H1 (cell line): ENCODE results near the gene C22orf31. TPM values are rescaled to one million over a fixed set of nuclear protein-coding genes. Genes with fewer than 3 reads are reported as not detected.

Experiments used
- CTCF ChIA-PET: fragments of 300-600 bp; sonication (Branson Sonifier 250); formaldehyde crosslinking; loops from one replicate; lab custom pipeline; 2021; ENCODE audit not compliant: partially characterized antibody; lab: Charles Lee
- POLR2A ChIA-PET: fragments of 300-600 bp; sonication (Branson Sonifier 250); formaldehyde crosslinking; loops from one replicate; lab custom pipeline; 2021; ENCODE audit warnings: inconsistent platforms; ENCODE audit not compliant: partially characterized antibody; lab: Charles Lee
- DNase-seq, 2 experiments: peaks; one replicate each; pipeline versions ENCODE4 v3.0.0 to v3.0.0-alpha.2; 2010 to 2022; ENCODE audit warnings: low spot score in 2 of 2, low read depth in 1 of 2, mixed read lengths in 1 of 2
- FAIRE-seq: peaks from 2 replicates; lab custom pipeline; 2011; peaks lifted over from hg19 to GRCh38; lab: Jason Lieb, UNC
- H2AFZ ChIP-seq: 2 replicates; pipeline ENCODE4 v1.8.1; 2012; ENCODE audit warnings: low read length, inconsistent platforms
- H2AK5ac ChIP-seq: 2 replicates; pipeline ENCODE4 v1.6.1; 2013; ENCODE audit warnings: low read depth, low read length
- H2BK120ac ChIP-seq: replicated peaks from 2 replicates; pipeline ENCODE3; 2013; ENCODE audit warnings: low read depth, low read length, inconsistent platforms
- H2BK12ac ChIP-seq: 2 replicates; pipeline ENCODE4 v1.6.1; 2013; ENCODE audit warnings: low read depth, low read length
- H2BK15ac ChIP-seq: 2 replicates; pipeline ENCODE4 v1.6.1; 2013; ENCODE audit warnings: low read length
- H2BK20ac ChIP-seq: 2 replicates; pipeline ENCODE4 v1.6.1; 2013; ENCODE audit warnings: low read length
- H2BK5ac ChIP-seq: 2 replicates; pipeline ENCODE4 v1.6.1; 2013; ENCODE audit warnings: low read depth, low read length
- H3K14ac ChIP-seq: 2 replicates; pipeline ENCODE4 v1.6.1; 2013; ENCODE audit warnings: inconsistent platforms; ENCODE audit not compliant: insufficient read length
- H3K18ac ChIP-seq: 2 replicates; pipeline ENCODE4 v1.6.1; 2013; ENCODE audit warnings: low read length; ENCODE audit errors: extremely low read depth
- H3K23ac ChIP-seq: 2 replicates; pipeline ENCODE4 v1.6.1; 2013; ENCODE audit warnings: inconsistent platforms; ENCODE audit not compliant: insufficient read length
- H3K23me2 ChIP-seq: 2 replicates; pipeline ENCODE4 v1.6.1; 2013; ENCODE audit warnings: low read depth, low read length
- H3K27ac ChIP-seq: 2 replicates; pipeline ENCODE4 v1.6.1; 2011; ENCODE audit warnings: low read depth, low read length, inconsistent platforms
- H3K27me3 ChIP-seq, 4 experiments: replicated peaks in 1 of 4; 1 replicate in 1 of 4; 2 replicates in 3 of 4; pipeline versions ENCODE4 v1.6.1 to v1.8.1; 2011 to 2013; ENCODE audit warnings: low read length in 3 of 4, mild to moderate bottlenecking in 3 of 4, inconsistent platforms in 2 of 4, mixed read lengths in 2 of 4, moderate library complexity in 1 of 4; ENCODE audit not compliant: control insufficient read depth in 3 of 4, insufficient read depth in 3 of 4; ENCODE audit errors: extremely low read depth in 1 of 4
- H3K36me3 ChIP-seq, 4 experiments: 2 replicates each; pipeline versions ENCODE4 v1.6.1 to v1.8.1; 2011 to 2013; ENCODE audit warnings: mild to moderate bottlenecking in 4 of 4, low read length in 3 of 4, moderate library complexity in 2 of 4, control low read depth in 1 of 4, inconsistent platforms in 1 of 4; ENCODE audit not compliant: insufficient read depth in 4 of 4, control insufficient read depth in 2 of 4
- H3K4ac ChIP-seq: replicated peaks from 2 replicates; pipeline ENCODE3; 2013; ENCODE audit warnings: low read length, low read depth, mixed read lengths, inconsistent platforms; ENCODE audit not compliant: insufficient read length
- H3K4me1 ChIP-seq, 4 experiments: replicated peaks in 1 of 4; 1 replicate in 1 of 4; 2 replicates in 3 of 4; pipeline versions ENCODE4 v1.6.1 to v1.8.1; 2011 to 2013; ENCODE audit warnings: low read length in 3 of 4, inconsistent platforms in 2 of 4, mixed read lengths in 1 of 4; ENCODE audit not compliant: insufficient read depth in 4 of 4, control insufficient read depth in 3 of 4
- H3K4me2 ChIP-seq, 2 experiments: 2 replicates each; pipeline versions ENCODE4 v1.6.1 to v1.8.1; 2011 to 2013; ENCODE audit warnings: low read depth in 2 of 2, low read length in 2 of 2, control low read depth in 1 of 2, inconsistent platforms in 1 of 2, mild to moderate bottlenecking in 1 of 2; ENCODE audit not compliant: insufficient read depth in 1 of 2
- H3K4me3 ChIP-seq, 4 experiments: fragments of 200-600, 300-600 bp in 1 of 4; sonication (generic), shearing (Covaris generic), sonication (Bioruptor Twin) in 1 of 4; 2 replicates each; pipeline versions ENCODE4 v1.5.1 to v1.8.1; 2011 to 2016; ENCODE audit warnings: low read length in 4 of 4, low read depth in 3 of 4, control low read depth in 2 of 4, inconsistent platforms in 2 of 4, mild to moderate bottlenecking in 2 of 4, mixed read lengths in 1 of 4, moderate library complexity in 1 of 4; ENCODE audit not compliant: insufficient read depth in 2 of 4; ENCODE audit errors: extremely low read depth in 1 of 4
- H3K56ac ChIP-seq: replicated peaks from 2 replicates; pipeline ENCODE3; 2013; ENCODE audit warnings: low read depth, mild to moderate bottlenecking, mixed read lengths, low read length, inconsistent platforms; ENCODE audit not compliant: insufficient read length
- H3K79me1 ChIP-seq: 2 replicates; pipeline ENCODE4 v1.6.1; 2013; ENCODE audit warnings: low read depth, low read length, control low read depth
- H3K79me2 ChIP-seq, 2 experiments: 2 replicates each; pipeline versions ENCODE4 v1.6.1 to v1.8.1; 2012 to 2013; ENCODE audit warnings: low read length in 2 of 2, mild to moderate bottlenecking in 2 of 2, inconsistent platforms in 1 of 2; ENCODE audit not compliant: insufficient read depth in 2 of 2, control insufficient read depth in 1 of 2
- H3K9ac ChIP-seq, 4 experiments: replicated peaks in 1 of 4; 1 replicate in 1 of 4; 2 replicates in 3 of 4; pipeline versions ENCODE4 v1.6.1 to v1.8.1; 2011 to 2013; ENCODE audit warnings: low read depth in 3 of 4, low read length in 3 of 4, control low read depth in 2 of 4, mild to moderate bottlenecking in 2 of 4, moderate library complexity in 2 of 4, inconsistent platforms in 1 of 4; ENCODE audit errors: extremely low read depth in 1 of 4
- H3K9me3 ChIP-seq, 2 experiments: 2 replicates each; pipeline versions ENCODE4 v1.6.1 to v1.8.1; 2012 to 2013; ENCODE audit warnings: mild to moderate bottlenecking in 2 of 2, moderate library complexity in 2 of 2, control low read depth in 1 of 2, inconsistent platforms in 1 of 2, low read depth in 1 of 2, low read length in 1 of 2, mixed read lengths in 1 of 2; ENCODE audit not compliant: insufficient read depth in 2 of 2
- H4K20me1 ChIP-seq, 2 experiments: replicated peaks in 1 of 2; 2 replicates each; pipeline versions ENCODE3 to v1.8.1; 2011 to 2013; ENCODE audit warnings: inconsistent platforms in 2 of 2, low read length in 2 of 2, mild to moderate bottlenecking in 1 of 2; ENCODE audit not compliant: insufficient read depth in 2 of 2, control insufficient read depth in 1 of 2
- H4K5ac ChIP-seq: 2 replicates; pipeline ENCODE4 v1.6.1; 2013; ENCODE audit warnings: low read length, low read depth, mixed read lengths, inconsistent platforms; ENCODE audit not compliant: insufficient read length
- H4K8ac ChIP-seq: 2 replicates; pipeline ENCODE4 v1.8.0; 2013; ENCODE audit warnings: mild to moderate bottlenecking, moderate library complexity, low read length, inconsistent platforms; ENCODE audit not compliant: insufficient read depth; ENCODE audit errors: extremely low read depth
- H4K91ac ChIP-seq: replicated peaks from 2 replicates; pipeline ENCODE3; 2013; ENCODE audit warnings: low read length, mixed read lengths, inconsistent platforms; ENCODE audit not compliant: insufficient read length
- CTBP2 ChIP-seq: IDR thresholded peaks from 2 replicates; pipeline ENCODE4 v1.7.0; 2011; ENCODE audit warnings: borderline replicate concordance, mild to moderate bottlenecking, moderate library complexity, mixed read lengths, low read length; ENCODE audit not compliant: insufficient read depth, insufficient read length
- EP300 ChIP-seq, 2 experiments: IDR thresholded peaks; 1 replicate in 1 of 2; 2 replicates in 1 of 2; pipeline ENCODE4 v1.6.1; 2011 to 2012; ENCODE audit warnings: low read depth in 2 of 2, low read length in 2 of 2, mild to moderate bottlenecking in 2 of 2, borderline replicate concordance in 1 of 2, inconsistent platforms in 1 of 2, moderate library complexity in 1 of 2
- GABPA ChIP-seq: IDR thresholded peaks from 2 replicates; pipeline ENCODE4 v1.6.1; 2011; ENCODE audit warnings: mild to moderate bottlenecking, low read length, moderate library complexity, borderline replicate concordance; ENCODE audit not compliant: insufficient read depth
- GTF2F1 ChIP-seq: IDR thresholded peaks from 2 replicates; pipeline ENCODE4 v1.6.1; 2012; ENCODE audit warnings: low read depth, low read length, improper control_type of control experiment, borderline replicate concordance
- KDM1A ChIP-seq: fragments of 200-600, 300-600 bp; sonication (generic); IDR thresholded peaks from 2 replicates; pipeline ENCODE4 v1.7.1; 2016; ENCODE audit warnings: mild to moderate bottlenecking, low read length, borderline replicate concordance
- KDM4A ChIP-seq: IDR thresholded peaks from one replicate; pipeline ENCODE4 v1.7.1; 2012; ENCODE audit warnings: low read depth, mild to moderate bottlenecking, moderate library complexity, low read length, inconsistent platforms; ENCODE audit not compliant: severe bottlenecking
- RNF2 ChIP-seq: fragments of 200-900, 300-1000 bp; sonication (generic); IDR thresholded peaks from 2 replicates; pipeline ENCODE4 v1.7.1; 2016; ENCODE audit warnings: borderline replicate concordance, low read depth, mild to moderate bottlenecking, antibody characterized with exemption, low read length; ENCODE audit not compliant: poor library complexity, severe bottlenecking; ENCODE audit errors: missing control alignments
- SIX5 ChIP-seq: IDR thresholded peaks from 2 replicates; pipeline ENCODE4 v1.6.1; 2011; ENCODE audit warnings: mild to moderate bottlenecking, low read depth, low read length
- SUZ12 ChIP-seq: fragments of 200-600 bp; sonication (generic); IDR thresholded peaks from 2 replicates; pipeline ENCODE4 v1.6.1; 2012; ENCODE audit warnings: mild to moderate bottlenecking, inconsistent platforms, low read length, moderate library complexity, mixed read lengths
- TBP ChIP-seq: IDR thresholded peaks from 2 replicates; pipeline ENCODE4 v1.6.1; 2011; ENCODE audit warnings: low read depth, low read length, improper control_type of control experiment
- WGBS, 2 experiments: shearing (Covaris generic) in 1 of 2; methylation state at CpG; one replicate each; pipeline versions ENCODE4 v1.1.6 to v1.1.7; 2013 to 2015; ENCODE audit warnings: low lambda C conversion rate in 2 of 2, mixed read lengths in 2 of 2, inconsistent platforms in 1 of 2, low coverage in 1 of 2, missing lambda C conversion rate in 1 of 2; ENCODE audit not compliant: insufficient replicate concordance in 2 of 2, insufficient coverage in 1 of 2, insufficient read length in 1 of 2; ENCODE audit errors: extremely low coverage in 1 of 2, missing lambda C conversion rate in 1 of 2; 5-methylcytosine and 5-hydroxymethylcytosine counted together
- polyA plus RNA-seq, 7 experiments: library from polyadenylated mRNA; depleted of rRNA in 3 of 7; stranded (reverse) in 5 of 7; unstranded in 2 of 7; fragments of >200 nt in 5 of 7; fragments of 200-250 nt in 2 of 7; gene quantifications; 1 replicate in 5 of 7; 2 replicates in 1 of 7; 4 replicates in 1 of 7; pipeline versions ENCODE4 v1.2.1 to v1.2.3, GENCODE V29; 2011 to 2013; ENCODE audit warnings: missing spikeins in 2 of 7, mixed read lengths in 2 of 7
- total RNA-seq: library from RNA; stranded (reverse); fragmentation: NEBNext Ultra II Directional; extraction: Animal tissue kit (Norgen Biotek cat#: 25700); gene quantifications from 2 replicates; pipeline ENCODE4 v1.2.1, GENCODE V29; 2021

The C22orf31 gene
- total and polyA plus RNA-seq, 2 of the 8 experiments (the other 6 are each of a cell fraction or from before 2014, with no cell fraction given), result not detected

- DNase-seq (no peak), FAIRE-seq (no peak)
- Histone ChIP-seq H3K79me2 (no peaks in the 10 kb centered on the region), H3K23me2 (no peaks in the 10 kb centered on the region), H3K9ac (no peak overlapping the region), H3K14ac (no peak overlapping the region), H3K27me3 (peaks cover 2 to 9% (median 8%) of the 10 kb centered on the region in 4 experiments; a peak in 6 of 7 replicates), H2BK12ac (no peak overlapping the region), H4K8ac (no peak overlapping the region), H3K56ac (no peak overlapping the region), H3K18ac (no peak overlapping the region), H2BK15ac (no peak overlapping the region), H4K5ac (no peak overlapping the region), H2AFZ (no peak overlapping the region), H3K27ac (no peak overlapping the region), H3K23ac (no peak overlapping the region), H4K91ac (no peak overlapping the region), H3K9me3 (no peaks in the 10 kb centered on the region), H4K20me1 (no peaks in the 10 kb centered on the region), H2BK5ac (no peak overlapping the region), H2BK20ac (no peak overlapping the region), H3K79me1 (no peaks in the 10 kb centered on the region), H3K4ac (no peak overlapping the region), H2AK5ac (no peak overlapping the region), H3K4me3 (no peak overlapping the region), H2BK120ac (no peak overlapping the region), H3K4me2 (no peak overlapping the region), H3K4me1 (peaks cover 0 to 4% (median 1%) of the 10 kb centered on the region in 4 experiments; a peak in 3 of 7 replicates), H3K36me3 (no peaks in the 10 kb centered on the region)
- TF ChIP-seq KDM4A, result no peak
- no peak for TF ChIP-seq SUZ12
- TF ChIP-seq TBP, result no peak
- TF ChIP-seq GTF2F1, result no peak
- TF ChIP-seq EP300 (IDR thresholded peaks at IDR 0.05; ENCODE audit: borderline replicate concordance in 1 of 2, low read depth in 2 of 2, low read length in 2 of 2), result no peak
- no peak for TF ChIP-seq RNF2
- TF ChIP-seq KDM1A, result no peak
- TF ChIP-seq CTBP2, result no peak
- no peak for TF ChIP-seq GABPA
- no peak for TF ChIP-seq SIX5
- ChIA-PET CTCF (interaction anchor here (0.8 to 1.7 kb wide), 7 partner anchors 10 to 181 kb away, joined by 3 to 6 read pairs (median 3); no protein-coding TSS in a partner anchor), POLR2A (interaction anchor here (2.1 kb wide), 1 partner anchor 10 kb away, joined by 7 read pairs; no protein-coding TSS in a partner anchor)
- WGBS, 2 experiments, result 73% methylated on average over 7 of the region's 7 CpGs; no CpG with 5 or more reads in 1 of the 2 experiments
Measured at GRCh38 chr22:29065468-29066190, 4.0 kb upstream of the C22orf31 start.
